Measurements from ENCODE around the gene NPAS2.

NPAS2 gene

DNA sequence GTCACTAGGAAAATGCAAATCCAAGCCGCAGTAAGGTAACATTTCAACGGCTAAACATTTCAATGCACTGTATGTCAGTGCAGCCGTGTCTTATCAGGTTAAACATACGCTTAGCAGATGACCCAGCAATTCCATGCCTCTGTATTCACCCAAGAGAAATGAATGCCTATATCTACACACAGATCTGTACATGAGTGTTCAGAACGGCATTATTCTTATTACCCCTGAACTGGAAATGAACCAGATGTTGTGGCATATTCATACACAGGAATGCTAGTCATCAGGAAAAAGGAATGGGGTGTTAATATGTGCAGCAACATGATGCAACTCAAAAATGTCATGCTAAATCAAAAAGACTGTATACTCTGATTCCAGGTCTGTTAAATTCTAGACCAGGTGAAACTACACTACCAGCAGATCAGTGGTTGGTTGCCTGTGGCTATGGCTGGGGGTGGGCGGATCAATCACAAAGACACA, 101.8 kb downstream of the NPAS2 start:
- DNase-seq = no peak

DNA sequence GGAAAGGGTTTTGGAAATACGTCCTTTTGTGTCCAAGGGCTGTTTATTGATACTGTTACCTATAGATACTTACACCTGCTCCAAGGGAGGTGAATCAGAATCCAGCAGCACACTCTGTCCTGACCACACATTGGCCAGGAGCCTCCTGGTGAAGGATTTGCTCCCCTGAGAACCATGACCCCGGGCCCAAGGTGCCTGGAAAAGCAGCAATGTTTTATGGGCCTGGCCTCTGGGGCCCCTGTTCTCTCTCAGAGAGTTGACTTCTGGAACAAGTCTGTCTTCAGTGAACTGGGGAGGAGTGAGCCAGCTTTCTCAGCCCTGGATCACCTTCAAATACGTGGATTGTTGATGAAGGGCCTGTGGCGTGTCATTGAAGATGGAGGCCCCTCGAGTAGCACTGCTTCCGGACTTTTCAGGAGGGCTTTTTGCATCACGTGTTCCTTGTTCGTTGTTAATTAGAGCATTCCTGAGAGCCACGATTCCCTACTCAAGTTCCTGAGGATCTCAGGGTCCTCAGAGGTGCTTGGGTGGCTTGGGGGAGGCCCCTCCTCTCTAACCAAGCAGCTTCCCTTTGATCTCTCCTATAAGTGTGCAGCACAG, 103.6 kb downstream of the NPAS2 start:
- no peak for DNase-seq

- DNase-seq = no peak
Measured at GRCh38 chr2:100924122-100924519, 104.2 kb downstream of the NPAS2 start.

DNA sequence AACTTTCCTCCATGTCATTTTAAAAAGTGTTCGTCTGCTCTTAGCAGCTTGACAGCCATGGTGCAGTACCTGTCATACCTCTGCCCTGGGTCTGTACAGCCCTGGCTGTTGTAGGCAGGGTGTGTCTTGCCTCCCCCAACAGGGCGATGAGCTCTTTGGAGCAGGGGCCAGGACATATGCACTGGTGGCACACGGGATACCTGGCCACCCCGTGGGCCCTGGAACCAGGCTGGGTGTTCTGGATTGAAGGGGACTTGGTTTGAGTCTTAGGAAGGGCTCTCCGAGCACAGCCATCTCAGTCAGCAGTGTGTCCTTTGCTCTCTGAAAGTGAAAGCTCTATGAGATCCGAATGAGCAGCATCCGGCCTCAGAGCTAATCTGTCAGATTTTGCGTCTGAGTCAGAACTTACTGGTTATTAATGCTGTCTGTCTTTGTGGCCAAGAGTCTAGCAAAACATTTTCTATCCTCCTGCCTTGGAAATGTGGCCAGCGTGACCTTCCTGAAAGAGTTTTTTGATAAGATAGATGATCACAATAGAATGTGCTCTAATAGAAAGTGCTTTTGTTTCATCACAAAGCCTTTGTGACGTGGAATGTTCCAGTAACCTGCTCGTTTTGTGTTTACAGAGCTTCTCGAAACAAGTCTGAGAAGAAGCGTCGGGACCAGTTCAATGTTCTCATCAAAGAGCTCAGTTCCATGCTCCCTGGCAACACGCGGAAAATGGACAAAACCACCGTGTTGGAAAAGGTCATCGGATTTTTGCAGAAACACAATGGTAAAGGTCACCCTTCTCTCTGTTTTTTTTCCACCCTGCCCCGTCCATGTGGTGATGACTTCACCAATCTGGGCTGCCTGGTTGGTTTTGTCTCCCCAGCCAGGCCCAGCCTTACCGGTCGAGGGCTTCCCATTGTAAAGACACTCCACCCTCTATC, 104.8 kb downstream of the NPAS2 start:
- DNase-seq = no peak

DNA sequence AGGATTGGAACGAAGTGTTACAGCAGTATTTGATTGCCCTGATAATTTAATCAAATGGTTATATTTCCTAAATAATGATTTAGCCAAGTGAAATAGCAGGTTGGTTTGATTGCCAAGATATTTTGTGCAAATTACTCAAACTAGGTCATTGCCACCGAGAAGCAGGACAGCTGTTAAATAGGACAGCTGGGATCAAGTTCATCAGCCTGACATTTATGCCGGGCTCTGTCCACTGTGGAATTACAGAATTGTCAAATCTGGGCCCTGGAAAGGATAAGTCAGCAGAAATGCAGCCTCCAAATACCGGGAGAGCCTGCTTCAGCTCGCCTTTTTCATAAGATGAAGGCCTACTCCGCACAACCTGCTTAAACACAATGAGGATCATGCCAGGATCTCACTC, 108.3 kb downstream of the NPAS2 start:
- no peak for DNase-seq

DNA sequence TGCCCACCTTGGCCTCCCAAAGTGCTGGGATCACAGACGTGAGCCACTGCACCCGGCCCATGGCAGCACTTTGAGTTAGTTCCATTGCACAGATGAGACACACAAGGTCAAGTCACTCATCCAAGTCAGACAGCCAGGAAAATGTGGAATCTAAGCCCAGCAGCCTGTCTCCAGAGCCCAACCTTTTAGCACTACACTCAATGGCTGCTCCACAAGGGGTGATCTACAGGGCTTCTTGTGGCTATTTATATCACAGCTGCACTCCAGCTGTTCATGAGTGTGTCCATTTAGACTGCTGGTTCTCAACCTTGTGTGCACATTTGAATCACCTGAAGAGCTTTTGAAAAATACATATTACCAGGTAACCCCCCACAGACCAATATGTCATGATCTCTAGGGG, 109.2 kb downstream of the NPAS2 start:
- no peak for DNase-seq

- DNase-seq = no peak
Measured at GRCh38 chr2:100934504-100935371, 114.8 kb downstream of the NPAS2 start.

- no peak for DNase-seq
Measured at GRCh38 chr2:100935372-100935752, 115.4 kb downstream of the NPAS2 start.

DNA sequence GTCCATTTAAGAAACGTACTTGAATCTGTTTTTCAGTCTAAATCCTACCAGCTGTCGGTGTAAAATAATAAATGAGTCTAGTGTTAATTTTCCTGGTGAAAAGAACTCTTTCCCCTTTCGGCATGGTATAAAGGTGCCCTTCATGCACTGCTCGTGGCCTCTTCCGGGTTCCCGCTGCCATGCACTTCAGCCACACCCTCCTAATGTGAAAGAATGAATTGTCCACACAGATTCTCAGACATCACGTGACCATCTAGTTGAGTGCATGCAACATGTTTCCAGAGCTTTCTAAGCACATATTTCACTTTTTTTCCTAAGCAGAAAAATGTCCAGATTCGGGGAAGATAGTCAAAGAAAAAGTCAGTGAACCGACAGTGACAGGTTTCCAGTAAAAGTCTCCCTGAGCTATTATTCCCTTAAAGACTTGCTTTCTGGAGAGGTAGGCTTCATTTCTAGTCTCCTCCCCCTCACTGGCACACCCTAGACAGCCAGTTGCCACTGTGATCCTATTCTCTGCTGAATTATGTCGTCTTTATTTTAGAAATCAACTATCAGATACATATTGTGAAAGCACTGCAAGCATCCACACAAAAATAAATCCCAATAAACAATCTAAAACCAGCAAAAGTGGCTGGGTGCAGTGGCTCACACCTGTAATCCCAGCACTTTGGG, 116.3 kb downstream of the NPAS2 start:
- DNase-seq = no peak

- no peak for DNase-seq
Measured at GRCh38 chr2:100936972-100937542, 117.1 kb downstream of the NPAS2 start.

- no peak for DNase-seq
Measured at GRCh38 chr2:100938031-100939026, 118.4 kb downstream of the NPAS2 start.

DNA sequence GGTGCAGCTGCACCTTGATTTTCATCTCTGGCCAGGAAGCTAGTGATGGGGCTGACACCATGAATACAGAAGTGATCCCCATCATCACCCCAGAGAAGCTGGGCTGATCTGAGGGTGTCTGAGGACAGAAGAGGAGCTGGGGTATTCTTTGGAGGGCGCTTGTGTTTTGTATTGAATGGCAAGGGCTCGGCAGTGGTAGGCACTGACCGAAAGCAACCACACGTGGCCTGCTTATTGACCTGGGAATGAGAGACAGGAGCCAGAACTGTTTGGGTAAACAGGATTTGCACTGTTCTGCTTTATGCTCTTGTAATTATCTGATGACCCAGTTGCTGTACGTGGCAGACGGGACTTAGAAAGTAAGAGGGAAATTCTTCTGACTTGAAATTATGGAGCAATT, 119.5 kb downstream of the NPAS2 start:
- no peak for DNase-seq

DNA sequence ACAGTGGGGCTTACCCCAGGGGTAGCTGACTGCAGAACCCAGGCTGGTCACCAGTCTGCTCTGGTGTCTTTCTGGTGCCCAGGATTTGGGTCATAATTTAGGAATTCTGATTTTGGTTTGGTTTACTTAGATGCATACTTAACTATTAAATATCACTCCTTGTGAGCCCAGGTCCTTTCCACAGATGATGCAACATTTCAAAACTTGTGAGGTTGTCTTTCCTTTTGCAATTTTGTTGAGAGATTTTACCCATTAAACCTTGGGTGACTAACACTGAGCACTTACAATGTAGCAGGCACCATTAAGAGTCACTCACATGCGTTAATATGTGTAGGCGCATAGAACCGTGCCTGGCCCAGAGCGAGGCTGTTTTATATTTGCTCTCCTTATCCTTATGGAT, 120.3 kb downstream of the NPAS2 start:
- no peak for DNase-seq

- no peak for DNase-seq
Measured at GRCh38 chr2:100940766-100941645, 121.1 kb downstream of the NPAS2 start.

DNA sequence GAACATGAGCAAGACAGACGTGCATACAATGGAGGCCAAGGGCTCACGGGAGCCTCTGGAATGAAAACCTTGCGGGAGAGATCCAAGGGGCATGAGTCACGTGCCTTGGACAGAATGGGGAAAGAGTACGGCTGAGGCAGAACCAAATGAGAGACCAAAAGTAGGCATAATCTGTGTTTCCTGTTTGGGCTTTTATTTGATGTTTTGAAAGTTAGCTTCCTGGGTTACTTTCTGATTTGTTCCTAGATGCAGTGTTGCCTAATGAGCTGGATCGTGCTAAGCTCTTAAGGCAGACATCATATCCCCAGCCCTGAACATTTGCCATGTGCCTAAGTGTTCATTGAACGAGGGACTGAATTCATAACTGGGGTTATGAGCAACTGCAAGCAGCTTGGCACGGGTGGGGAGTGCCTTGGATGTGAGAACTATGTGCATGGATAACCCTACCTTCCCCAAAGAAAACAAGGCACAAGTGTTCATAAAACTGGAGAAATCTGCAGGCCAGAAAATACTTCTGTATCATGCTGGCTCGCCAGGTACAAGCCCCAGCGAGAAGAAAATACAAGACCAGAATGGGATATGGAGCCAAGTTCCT, 121.8 kb downstream of the NPAS2 start:
- no peak for DNase-seq

DNA sequence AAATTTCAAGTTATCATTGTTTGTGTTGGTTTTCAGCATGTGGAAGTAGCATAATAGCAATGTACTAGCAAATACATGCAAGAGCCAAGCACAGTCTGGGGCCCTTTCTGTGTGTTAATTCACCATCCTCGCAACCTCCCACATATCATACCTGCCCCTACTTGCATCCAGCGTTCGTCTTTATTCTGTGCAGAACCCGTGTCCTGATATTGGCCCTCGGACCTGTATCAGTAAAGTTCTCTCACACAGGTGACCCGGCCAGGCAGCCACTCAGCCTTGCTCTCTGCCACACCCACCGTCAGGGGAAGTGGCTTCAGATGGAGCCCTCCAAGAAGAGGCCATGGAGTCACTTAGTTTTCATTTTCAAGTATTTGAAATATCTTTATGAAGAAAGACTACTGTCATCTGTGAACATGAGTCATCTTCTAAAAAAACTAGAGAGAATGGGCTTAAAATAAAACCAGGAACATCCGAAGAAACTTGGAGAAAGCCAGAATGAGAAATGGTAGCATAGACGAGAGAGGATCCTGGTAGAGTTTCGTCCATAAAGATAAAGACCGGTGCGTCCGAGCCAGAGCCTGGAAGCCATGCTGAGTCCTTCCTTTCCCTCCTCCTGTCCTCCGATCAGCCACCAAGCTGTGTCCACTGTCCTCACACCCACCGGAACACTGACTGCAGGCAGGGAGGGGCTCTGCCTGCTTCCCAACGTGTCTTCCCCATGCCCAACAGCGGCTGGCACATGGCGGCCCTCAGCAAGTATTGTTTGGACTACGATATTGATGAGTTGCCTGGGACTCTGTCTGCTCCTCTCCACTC, 124.9 kb downstream of the NPAS2 start:
- DNase-seq = no peak

GRCh38 chr2:100945433-100945740, 125.4 kb downstream of the NPAS2 start:
- DNase-seq = no peak

DNA sequence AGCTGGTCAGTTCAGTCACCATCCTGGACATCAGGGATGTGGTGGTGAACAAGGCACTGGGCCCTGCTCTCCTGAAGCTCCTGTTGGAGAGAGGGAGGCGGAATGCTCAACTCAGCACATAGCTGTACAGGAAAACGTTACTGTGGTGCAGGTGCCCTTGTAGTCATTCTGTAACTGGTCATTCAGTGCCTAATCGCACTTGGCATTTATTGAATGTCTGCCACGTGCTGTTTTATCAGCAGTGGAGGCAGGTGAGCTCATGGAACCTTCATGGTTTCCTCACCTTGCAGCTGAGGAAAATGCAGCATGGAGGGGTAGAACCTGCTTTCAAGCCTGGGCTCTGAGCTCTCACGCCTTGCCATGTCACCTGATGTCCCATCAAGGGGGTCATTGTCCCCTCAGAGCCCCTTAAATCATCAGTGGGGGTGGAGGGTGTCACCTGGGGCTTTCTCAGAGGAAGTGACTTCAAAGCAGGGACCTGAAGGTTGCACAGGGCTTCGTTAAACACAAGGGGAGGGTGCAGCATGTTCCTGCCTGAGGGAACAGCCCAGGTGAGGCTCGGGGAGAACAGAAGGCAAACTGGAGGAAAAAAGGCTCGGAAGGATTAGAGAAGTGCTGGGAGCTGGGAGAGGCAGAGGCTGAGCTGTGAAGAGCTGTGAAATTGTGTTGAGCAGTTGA, 126.1 kb downstream of the NPAS2 start:
- DNase-seq = no peak
